ENCODE measurements around the gene ISY1. TPM values are rescaled to one million over a fixed set of nuclear protein-coding genes. Genes with fewer than 3 reads are reported as not detected.
"Not testable (repeated sequence)": the region's sequence is repeated elsewhere in the genome, so short reads cannot be mapped to it uniquely, and the experiment has no call there.

The ISY1 gene
- total RNA-seq, 1 donor from 2014 or later: 18.2 TPM

DNA sequence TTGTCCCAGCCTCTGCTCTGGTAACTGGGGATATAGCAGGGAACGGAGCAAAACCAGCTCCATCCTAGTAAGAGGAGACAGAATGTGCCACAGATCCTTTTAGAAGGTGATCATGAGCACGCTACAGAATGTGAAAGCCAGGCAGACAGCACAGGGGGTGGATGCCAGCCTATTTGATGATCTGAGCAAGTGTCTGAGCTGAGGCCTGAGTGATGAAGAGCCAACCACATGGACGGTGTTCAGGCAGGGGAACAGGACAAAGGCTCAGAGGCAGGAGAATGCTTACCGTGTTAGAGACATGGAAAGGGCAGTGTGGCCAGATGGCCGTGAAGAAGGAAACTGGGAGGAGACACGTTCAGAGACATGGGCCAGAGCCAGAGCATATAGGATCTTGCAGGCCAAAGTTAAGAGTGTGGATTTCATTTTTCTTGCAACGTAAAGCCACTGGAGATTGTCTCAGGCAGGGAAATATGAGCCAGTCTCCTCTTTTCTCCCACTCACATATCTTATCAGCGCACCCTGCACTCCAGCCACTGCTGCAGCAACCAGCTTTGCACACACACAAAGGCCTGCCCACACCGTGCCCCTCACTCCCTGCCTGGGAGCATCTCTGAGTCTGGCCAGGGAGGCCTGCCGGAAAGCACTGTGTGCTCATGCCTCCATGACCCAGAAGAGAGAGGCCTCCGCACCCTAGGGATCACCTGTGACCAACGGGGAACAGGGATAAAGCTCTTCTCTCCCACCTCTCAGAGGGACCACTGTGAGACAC, 59.3 kb downstream of the ISY1 start:
- Mint-ChIP-seq H3K27ac (ENCODE audit: unreplicated experiment) (no peak overlapping the region), H3K4me3 (ENCODE audit: unreplicated experiment) (no peak overlapping the region), H3K36me3 (ENCODE audit: unreplicated experiment) (peaks cover 26% of the 10 kb centered on the region), H3K9me3 (ENCODE audit: unreplicated experiment) (peaks cover 5% of the 10 kb centered on the region), H3K4me1 (ENCODE audit: low read depth, unreplicated experiment) (no peaks in the 10 kb centered on the region), H3K27me3 (ENCODE audit: unreplicated experiment) (peaks cover 2% of the 10 kb centered on the region)
- DNase-seq: no peak
- no peak for TF ChIP-seq CTCF (IDR thresholded peaks at IDR 0.05; ENCODE audit: partially characterized antibody, unreplicated experiment)

DNA sequence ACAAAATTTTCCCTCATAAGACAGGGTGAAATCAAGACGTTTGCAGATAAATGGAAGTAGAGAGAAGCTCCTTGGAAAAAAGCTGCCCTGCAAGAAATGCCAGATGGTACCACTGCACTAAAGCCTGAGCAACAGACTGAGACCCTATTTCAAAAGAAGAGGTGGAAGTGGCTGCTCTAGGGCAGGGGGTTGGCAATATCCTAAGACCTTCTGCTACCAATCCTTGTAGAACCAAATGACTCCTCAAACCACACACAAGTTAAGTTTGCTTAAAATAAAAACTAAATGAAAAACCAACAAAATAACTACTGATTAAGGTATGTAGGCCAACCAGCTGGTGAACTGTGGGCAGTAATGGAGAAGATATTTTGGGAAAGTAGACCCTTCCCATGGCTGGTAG, 60.6 kb downstream of the ISY1 start:
- DNase-seq: no peak
- H3K4me3 Mint-ChIP-seq (ENCODE audit: unreplicated experiment): no peak overlapping the region
- H3K27me3 Mint-ChIP-seq (ENCODE audit: unreplicated experiment): peaks cover 2% of the 10 kb centered on the region
- H3K36me3 Mint-ChIP-seq (ENCODE audit: unreplicated experiment): peaks cover 26% of the 10 kb centered on the region
- H3K4me1 Mint-ChIP-seq (ENCODE audit: low read depth, unreplicated experiment): no peaks in the 10 kb centered on the region
- H3K27ac Mint-ChIP-seq (ENCODE audit: unreplicated experiment): no peak overlapping the region
- no peak for TF ChIP-seq CTCF (IDR thresholded peaks at IDR 0.05; ENCODE audit: partially characterized antibody, unreplicated experiment)
- H3K9me3 Mint-ChIP-seq (ENCODE audit: unreplicated experiment): peaks cover 6% of the 10 kb centered on the region

DNA sequence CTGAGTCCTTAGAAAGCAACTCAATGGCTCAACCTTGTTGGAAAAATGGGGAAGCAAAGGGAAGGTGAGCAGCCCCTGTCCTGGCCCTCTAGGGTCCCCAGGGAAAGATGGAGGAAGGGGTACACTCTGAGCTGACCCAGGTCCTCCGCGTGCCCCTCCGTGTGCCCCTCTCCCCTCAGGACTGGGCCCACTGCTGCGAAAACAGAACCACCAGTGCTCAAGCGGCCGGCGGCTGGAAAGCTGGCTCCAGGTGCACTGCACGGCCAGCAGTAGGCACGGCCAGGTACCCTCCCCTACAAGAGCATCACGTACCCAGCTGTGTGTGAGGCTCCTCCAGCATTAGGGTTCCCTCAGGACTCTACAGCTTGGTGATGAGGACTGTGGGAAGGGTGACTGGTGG, 65.6 kb downstream of the ISY1 start:
- H3K4me3 Mint-ChIP-seq (ENCODE audit: unreplicated experiment): no peak overlapping the region
- H3K36me3 Mint-ChIP-seq (ENCODE audit: unreplicated experiment): peaks cover 26% of the 10 kb centered on the region
- no peak for TF ChIP-seq CTCF (IDR thresholded peaks at IDR 0.05; ENCODE audit: partially characterized antibody, unreplicated experiment)
- H3K9me3 Mint-ChIP-seq (ENCODE audit: unreplicated experiment): peaks cover 4% of the 10 kb centered on the region
- no peak for DNase-seq
- no peak overlapping the region for H3K27ac Mint-ChIP-seq (ENCODE audit: unreplicated experiment)
- no peaks in the 10 kb centered on the region for H3K4me1 Mint-ChIP-seq (ENCODE audit: low read depth, unreplicated experiment)
- H3K27me3 Mint-ChIP-seq (ENCODE audit: unreplicated experiment): peaks cover 2% of the 10 kb centered on the region

- not testable (repeated sequence) for H3K27ac Mint-ChIP-seq (ENCODE audit: unreplicated experiment); H3K27me3 Mint-ChIP-seq (ENCODE audit: unreplicated experiment); H3K4me1 Mint-ChIP-seq (ENCODE audit: low read depth, unreplicated experiment); H3K4me3 Mint-ChIP-seq (ENCODE audit: unreplicated experiment); DNase-seq; H3K9me3 Mint-ChIP-seq (ENCODE audit: unreplicated experiment); H3K36me3 Mint-ChIP-seq (ENCODE audit: unreplicated experiment)
These were observed 72.6 kb downstream of the ISY1 start for GRCh38 chr3:129088312-129088711.

- H3K4me1 Mint-ChIP-seq (ENCODE audit: low read depth, unreplicated experiment); H3K36me3 Mint-ChIP-seq (ENCODE audit: unreplicated experiment); H3K27me3 Mint-ChIP-seq (ENCODE audit: unreplicated experiment); H3K27ac Mint-ChIP-seq (ENCODE audit: unreplicated experiment); H3K4me3 Mint-ChIP-seq (ENCODE audit: unreplicated experiment); H3K9me3 Mint-ChIP-seq (ENCODE audit: unreplicated experiment): not testable (repeated sequence)
- DNase-seq: peak; percentile 42
These were observed 73.0 kb downstream of the ISY1 start for GRCh38 chr3:129087904-129088303.

DNA sequence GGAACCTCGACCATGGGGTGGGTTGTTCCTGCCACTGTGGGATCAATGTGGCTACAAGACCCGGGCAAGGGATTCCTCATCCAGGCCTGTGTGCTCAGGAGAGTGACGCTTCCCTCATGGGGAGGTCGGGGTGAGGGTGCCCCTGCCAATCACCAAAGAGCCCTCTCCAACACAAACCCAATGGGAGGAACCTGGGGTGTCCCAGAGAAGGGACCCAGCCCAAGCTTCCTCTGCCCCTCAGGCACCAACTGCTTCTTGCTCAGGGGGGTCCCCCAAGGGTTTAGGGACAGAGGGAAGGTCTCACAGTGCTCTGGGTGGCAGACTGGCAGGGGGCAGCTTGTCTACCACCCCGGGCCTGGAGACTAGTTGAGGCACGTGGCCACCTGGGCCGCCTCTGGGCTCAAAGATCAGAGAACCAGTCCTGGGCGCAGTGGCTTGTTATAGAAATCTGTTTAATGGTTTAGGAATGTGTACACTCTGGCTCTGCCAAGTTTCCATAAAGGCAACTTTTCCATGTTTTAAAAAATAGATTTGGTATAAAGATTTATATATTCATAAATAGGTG, 73.6 kb downstream of the ISY1 start:
- DNase-seq: no peak
- Mint-ChIP-seq H3K9me3 (ENCODE audit: unreplicated experiment) (no peaks in the 10 kb centered on the region), H3K27me3 (ENCODE audit: unreplicated experiment) (peaks cover 2% of the 10 kb centered on the region), H3K27ac (ENCODE audit: unreplicated experiment) (no peak overlapping the region), H3K36me3 (ENCODE audit: unreplicated experiment) (no peaks in the 10 kb centered on the region), H3K4me3 (ENCODE audit: unreplicated experiment) (no peak overlapping the region), H3K4me1 (ENCODE audit: low read depth, unreplicated experiment) (no peaks in the 10 kb centered on the region)
- TF ChIP-seq CTCF (IDR thresholded peaks at IDR 0.05; ENCODE audit: partially characterized antibody, unreplicated experiment): no peak

Measured in glutamatergic neuron (in vitro differentiated cells).